ENCODE measurements around the gene CNTNAP1. TPM values are rescaled to one million over a fixed set of nuclear protein-coding genes. Genes with fewer than 3 reads are reported as not detected.

Gene CNTNAP1
- total RNA-seq, 1 experiment from 2014 or later: 2.5 TPM

DNA sequence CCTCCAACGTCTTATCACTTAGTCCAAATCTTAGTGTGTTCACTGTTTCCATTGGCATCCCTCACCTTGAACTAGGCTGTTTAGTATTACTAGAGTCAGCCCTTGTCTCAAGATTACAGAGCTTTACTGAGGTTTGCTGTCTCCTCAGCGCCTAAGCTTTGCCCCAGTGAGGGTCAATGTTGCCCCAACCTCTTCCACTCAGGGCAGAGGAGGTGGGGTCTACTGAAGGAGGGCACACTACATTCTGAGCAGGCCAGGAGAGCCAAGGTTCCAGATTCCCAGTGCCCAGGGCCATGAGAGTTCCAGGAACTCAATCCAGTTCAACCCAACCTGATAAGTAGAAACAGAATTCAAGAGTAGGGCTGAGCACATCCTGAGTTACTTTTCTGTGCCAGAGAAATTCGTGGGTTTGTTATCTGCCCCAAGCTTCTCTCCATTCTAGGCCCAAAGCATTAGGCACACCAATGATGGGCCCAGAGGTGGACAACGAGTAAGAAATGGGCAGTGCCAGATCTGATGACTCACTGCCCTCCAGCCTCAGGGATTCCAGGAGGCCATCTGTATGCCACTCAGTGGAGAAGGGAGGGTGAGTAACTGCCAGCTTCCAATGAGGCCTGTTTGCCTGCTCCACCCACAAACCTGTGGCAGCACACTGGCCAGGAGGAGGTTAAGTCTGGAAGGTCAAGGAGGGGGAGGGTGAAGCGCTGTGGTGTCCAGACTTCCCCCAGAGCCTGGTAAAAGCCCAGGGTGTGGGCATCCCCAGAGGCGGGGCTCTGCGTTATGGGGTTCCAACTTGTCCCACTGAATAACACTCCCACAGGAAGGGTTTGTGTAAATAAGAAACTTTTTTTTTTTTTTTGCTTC lies 15.0 kb upstream of the CNTNAP1 start:
- in situ Hi-C loops (cut with HindIII; ENCODE audit: low pct_unique_long_range_greater_than_20kb, low sequenced_read_pairs): no loop called here
- peak; percentile 76 for DNase-seq (ENCODE audit: low read depth, low spot score)

DNA sequence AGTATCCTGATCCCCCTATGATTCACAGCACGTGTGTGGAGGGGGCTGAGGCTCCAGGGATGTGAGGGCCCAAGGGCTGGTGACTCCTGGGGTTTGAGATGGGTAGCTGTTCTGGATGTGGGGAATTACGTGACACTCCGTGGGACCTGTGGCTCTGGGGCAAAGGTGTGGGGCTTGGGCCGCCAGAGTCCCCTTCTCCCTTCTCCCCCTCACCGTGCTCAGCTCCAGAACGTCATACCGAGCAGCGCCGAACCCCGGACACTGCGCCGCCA lies 12.7 kb upstream of the CNTNAP1 start:
- in situ Hi-C loops (cut with HindIII; ENCODE audit: low pct_unique_long_range_greater_than_20kb, low sequenced_read_pairs): no loop called here
- DNase-seq (ENCODE audit: low read depth, low spot score): no peak

DNA sequence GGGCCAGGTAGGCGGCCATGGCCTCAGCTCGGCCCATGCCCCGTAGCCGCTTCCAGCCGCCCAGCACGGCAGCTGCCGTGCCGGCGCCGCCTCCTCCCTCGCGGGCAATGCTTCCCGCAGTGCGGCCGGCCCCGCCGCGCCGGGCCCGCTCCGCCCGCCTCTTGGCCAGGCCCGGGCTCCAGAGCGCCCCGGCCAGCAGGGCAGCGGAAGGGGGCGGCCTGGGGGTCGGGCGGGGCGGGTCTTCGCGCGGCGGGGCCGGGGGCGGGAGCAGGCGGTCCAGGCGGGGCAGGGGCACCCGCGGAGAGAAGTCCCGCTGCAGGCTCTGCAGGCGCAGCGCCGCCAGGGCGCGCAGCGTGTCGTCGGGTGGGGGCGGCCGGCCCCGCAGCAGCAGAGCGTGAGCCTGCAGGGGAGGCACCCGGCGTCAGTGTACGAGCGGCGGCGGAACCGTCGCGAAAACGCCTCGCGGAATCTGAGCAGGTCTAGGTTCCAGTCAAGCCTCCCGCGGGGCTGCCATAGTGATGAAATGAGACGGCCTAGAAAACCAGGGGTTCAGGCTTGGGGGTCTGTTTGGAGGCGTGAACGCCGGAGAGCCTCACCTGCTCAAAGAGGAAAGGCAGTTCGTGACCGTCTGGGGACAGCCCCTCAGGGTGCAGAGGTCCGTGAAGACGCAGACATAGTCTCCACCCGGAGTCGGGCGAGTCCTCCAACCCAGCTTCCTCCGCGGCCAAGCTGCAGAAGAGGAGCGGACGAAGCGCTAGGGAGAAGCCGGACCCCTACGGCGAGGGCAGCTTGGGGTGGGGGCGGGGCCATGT lies 12.1 kb upstream of the CNTNAP1 start:
- no peak for DNase-seq (ENCODE audit: low read depth, low spot score)

DNA sequence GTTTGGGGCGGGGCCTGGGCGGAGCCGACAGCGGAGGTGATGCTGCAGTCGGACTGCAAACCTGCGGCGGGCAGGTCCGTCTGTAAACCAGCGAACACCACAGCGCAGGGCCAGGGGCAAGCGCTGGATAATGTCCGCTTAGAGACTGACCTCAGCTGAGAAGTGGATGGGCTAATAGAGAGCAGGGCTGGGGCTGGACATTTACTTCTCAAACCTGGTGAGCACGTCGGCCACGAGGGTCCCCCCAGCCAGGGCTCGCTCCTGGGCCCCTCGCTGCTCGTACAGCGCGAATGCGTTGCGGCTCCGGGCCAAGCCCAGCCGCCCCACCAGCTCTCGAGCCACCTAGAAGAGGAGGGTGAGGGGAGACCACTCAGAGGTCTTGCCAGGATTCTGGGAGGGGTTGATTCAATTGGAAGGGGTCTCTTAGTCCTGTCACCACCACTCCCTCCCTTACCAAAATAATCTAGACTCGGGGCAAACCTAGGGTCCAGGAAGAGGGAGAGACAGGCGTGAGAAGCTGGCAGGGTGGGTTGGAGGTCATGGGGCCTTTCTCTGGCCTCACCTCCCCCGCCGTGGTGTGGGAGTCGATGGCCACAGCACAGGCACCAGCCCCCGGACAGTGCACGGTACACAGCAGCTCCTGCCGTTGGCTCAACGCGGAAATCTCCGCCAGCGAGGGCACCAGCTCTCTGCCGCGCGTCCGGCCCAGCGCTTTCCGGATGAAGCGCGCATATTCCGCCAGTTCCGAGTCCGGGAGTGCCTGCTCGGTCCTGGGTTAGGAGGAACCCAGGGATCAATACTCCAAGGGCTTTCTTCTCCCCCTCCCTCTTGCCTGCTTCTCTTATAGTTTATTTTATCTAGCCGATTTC lies 11.3 kb upstream of the CNTNAP1 start:
- DNase-seq (ENCODE audit: low read depth, low spot score): no peak
- in situ Hi-C loops (cut with HindIII; ENCODE audit: low pct_unique_long_range_greater_than_20kb, low sequenced_read_pairs): no loop called here

More for the DNA sequence above, 12.1 kb upstream of the CNTNAP1 start:
- in situ Hi-C loops (cut with HindIII; ENCODE audit: low pct_unique_long_range_greater_than_20kb, low sequenced_read_pairs): no loop called here

DNA sequence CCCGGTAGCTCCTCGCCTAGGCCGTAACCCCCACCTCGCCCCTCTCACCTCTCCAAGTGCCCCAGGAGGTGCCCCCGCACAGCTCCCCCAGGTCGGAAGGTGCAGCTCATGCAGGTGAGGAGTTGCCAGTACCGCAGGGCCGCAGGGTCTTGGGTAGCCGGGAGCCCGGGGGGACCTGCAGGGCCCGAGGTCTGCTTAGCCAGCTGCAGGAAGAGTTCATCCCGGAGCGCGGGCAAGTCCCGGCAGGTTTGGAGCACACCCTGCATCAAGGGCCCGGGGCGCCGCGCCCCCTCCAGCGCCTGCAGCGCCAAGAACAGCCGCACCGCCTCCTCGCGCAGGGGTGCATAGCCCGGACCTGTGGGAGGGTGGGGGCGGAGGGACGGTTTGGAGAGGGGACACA lies 10.3 kb upstream of the CNTNAP1 start:
- in situ Hi-C loops (cut with HindIII; ENCODE audit: low pct_unique_long_range_greater_than_20kb, low sequenced_read_pairs): no loop called here
- DNase-seq (ENCODE audit: low read depth, low spot score): no peak

DNA sequence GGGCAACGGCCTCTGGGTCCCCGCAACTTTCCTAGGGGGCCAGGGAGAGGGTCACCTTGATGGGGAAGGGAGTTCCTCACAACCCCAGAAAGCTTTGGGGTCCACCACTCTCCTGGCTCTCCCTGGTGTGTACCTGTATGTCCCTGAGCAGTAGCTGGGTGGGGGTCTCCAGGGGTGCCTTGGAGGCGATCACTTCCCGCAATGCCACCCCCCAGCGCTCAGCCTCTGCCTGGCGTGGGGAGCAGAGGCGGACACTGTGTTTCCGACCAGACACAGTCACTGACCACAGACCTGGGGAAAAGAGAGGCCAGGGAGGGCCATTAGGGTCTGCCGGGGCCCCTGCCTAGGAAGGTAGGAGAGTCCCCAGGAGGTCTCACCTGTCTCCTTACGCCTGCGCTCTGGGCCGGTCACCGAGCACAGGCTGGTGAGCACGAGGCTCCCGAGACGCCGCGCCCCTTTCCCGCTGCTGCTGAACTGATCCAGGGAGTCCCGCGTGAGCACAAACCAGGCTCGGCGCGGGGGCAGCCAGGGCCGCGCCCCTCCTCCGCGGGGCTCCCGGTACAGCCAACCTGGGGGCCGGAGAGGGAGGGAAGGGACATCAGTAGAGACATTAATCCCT lies 9.0 kb upstream of the CNTNAP1 start:
- in situ Hi-C loops (cut with HindIII; ENCODE audit: low pct_unique_long_range_greater_than_20kb, low sequenced_read_pairs): no loop called here
- no peak for DNase-seq (ENCODE audit: low read depth, low spot score)

DNA sequence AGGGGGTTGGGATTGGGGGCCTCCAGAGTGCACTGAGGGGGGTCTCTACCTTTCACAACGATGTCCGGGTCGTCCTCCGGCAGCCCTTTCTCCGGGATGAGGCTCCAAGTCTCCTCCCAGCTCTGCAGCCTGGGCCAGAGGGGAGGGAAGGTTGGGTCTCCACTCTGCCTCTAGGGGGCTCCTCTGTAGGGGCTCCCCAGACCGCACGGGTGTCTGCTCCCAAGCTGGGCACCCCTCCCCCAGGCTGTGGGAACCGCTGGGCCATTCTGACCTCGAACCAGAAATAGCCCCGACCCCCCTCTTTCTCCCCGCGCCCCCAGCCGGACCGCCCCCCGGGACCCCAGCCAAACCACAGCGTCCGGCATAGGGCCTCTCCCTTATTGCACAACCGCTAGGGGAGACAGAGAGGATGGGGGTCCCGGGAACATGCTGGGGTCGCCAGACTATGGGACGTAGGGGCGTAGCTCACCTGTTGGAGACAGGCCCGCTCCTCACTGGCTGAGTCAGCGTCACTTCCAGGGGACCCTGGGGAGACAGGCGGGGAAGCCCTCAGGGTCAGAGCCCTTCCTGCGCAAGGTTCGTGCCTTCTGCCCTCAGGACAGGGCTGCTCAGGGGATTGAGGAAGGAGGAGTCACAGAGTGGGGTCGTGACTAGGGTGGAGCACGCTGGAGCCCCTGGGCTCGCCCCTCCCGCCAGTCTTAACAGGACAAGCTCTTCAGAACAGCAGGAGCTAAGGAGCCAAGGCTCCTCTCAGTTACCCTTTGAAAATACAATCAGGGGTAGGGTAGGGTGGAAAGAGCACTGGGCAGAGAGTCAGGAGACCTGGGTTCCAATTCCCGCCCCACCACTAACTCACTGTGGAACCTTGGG lies 8.2 kb upstream of the CNTNAP1 start:
- peak; percentile 34 for DNase-seq (ENCODE audit: low read depth, low spot score)
- in situ Hi-C loops (cut with HindIII; ENCODE audit: low pct_unique_long_range_greater_than_20kb, low sequenced_read_pairs): no loop called here

DNA sequence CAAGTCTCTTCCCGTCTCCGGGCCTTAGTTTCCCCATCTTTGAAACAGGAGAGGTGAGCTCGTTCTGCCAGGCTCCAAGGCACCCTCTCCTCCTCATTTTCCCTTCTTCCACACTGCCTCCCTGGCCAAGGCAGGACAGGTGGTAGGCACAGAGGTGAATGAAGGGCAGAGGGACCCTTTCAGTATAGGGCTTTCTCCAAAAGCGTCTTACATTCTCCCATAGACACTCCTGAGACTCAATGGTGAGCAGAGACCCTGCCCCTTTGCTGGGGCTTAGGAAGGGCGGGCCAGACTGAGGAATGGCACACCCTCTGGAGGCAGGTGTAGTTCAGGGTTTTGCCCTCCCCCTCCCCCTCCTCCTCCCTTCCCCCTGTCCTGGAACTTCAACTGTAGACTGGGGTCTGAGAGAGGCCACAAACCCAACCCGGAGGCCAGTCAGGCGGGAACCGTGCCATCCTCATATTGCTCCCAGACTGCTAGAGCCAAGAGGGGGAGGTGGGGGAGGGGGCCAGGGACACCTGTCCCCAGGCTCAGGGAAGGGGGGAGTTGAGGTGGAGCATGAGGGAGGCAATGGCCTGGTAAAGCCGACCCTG lies 7.5 kb upstream of the CNTNAP1 start:
- in situ Hi-C loops (cut with HindIII; ENCODE audit: low pct_unique_long_range_greater_than_20kb, low sequenced_read_pairs): no loop called here
- no peak for DNase-seq (ENCODE audit: low read depth, low spot score)

DNA sequence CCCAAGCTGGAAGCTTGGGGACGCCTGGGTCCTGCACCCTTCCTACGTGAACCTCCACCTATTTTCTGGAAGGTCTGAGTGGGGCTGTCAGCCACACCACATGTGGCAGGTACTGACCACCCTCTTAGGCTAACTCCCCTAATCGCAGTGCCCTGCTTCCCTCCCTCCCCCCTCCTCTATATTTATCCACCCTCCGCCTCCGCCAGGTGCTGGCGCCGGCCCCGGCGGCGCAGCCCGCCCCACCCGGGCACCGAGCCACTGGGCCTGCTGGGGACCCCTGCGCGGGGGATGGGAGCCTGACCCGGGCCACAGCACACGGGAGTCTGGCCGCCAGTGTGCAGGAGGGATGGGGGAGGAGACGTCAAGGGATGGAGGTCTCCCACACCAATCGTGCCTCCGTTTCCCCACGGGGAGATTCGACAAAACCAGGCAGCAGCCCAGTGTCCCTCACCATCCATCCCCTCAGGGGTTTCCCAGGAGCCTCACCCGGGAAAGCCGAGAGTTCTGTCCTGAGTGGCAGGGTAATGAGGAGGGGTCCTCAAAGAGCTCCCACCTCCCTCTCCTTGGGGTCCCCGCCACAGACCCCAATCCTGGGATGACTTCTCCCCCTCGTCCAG lies 6.9 kb upstream of the CNTNAP1 start:
- DNase-seq (ENCODE audit: low read depth, low spot score): no peak
- in situ Hi-C loops (cut with HindIII; ENCODE audit: low pct_unique_long_range_greater_than_20kb, low sequenced_read_pairs): no loop called here

DNA sequence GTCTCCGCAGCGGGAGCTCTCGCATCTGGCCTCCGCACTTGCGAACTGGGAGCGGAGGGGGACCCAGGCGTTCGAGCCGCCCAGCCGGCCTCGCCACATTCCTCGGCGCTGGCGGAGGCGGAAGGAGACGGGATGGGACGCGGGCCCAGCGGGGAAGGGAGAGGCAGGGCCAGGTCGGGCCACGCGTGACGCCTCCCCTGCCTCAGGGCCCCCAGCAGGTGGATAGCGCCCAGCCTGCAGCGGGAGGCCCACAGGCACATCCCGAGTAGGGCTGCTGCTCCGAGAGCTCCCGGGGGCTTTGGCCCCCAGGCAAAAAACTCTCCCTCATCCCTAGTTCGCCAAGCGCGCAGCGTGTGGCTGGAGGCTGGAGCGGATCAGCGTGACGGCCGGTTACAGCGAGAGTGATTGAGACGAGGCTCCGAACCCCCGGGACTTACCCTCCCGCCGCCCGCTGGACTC lies 6.3 kb upstream of the CNTNAP1 start:
- in situ Hi-C loops (cut with HindIII; ENCODE audit: low pct_unique_long_range_greater_than_20kb, low sequenced_read_pairs): no loop called here
- DNase-seq (ENCODE audit: low read depth, low spot score): no peak

DNA sequence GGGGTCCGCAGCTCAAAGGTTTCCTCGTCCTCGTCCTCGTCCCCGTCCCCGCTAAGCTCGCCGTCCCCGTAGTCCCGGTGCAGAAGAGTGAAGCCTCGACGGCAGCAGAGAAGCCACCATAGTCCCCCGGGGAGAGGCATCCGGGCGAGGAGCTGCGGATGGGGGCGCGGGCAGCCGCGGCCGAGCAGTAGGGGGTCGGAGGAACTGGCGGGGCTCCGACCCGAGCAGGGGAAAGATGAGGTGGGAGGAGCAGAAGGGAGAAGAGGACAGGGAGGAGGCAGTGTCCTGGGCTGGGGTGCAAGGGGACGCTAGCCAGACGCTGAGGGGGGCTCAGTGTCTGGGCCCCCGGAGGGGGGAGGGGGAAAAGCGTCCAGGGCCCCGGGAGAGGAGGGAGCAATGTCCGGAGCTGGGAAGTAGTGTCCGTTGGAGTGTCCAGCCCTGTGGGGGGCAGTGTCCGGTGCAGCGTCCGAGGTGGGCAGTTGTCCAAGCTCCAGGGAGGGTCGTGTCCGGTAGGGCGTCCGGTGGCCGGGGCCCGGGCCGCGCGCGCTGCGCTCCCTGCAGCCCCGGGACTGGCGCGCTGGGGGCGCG lies 5.8 kb upstream of the CNTNAP1 start, which contains the start of gene PLEKHH3:
TSS of gene PLEKHH3 (minus strand) at position 571 of the 588 bp plus-strand sequence. CDS start at position 140, 431 bp downstream.
- DNase-seq (ENCODE audit: low read depth, low spot score): no peak

DNA sequence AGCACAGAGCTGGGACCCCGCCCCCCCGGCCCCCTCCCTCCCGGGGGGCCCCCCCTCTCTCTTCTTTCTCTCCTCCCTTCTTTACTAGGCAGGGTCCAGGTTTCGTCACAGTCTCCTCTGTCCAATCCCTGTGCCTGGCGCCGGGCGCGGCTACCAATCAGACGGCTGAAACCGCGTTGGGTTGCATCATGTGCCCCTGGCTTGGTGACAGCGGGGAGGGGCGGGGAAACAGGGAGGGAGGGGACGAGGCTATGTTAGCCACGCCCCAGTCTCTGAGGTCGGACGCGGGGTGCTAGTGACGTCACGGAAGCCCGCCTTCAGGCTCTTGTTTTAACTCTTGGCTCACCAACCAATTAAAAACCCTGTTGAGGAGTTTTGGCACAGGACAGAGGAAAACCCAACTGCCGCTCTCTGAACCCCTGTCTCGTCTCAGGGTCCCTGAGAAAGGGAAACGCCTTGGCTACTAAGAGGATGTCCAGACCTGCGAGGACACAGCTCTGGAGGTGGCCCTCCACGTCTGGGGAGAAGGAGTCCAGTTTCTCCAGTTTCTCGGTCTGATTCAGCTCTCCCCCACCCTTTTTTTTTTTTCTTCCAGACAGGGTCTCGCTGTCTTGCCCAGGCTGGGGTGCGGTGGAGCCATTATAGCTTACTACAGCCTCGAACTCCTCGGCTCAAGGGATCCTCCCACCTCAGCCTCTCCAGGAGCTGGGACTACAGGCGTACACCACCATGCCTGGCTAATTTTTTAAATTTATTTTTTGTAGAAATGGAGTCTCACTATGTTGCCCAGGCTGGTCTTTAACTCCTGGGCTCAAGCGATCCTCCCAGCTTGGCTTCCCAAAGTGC lies 5.1 kb upstream of the CNTNAP1 start:
- DNase-seq (ENCODE audit: low read depth, low spot score): peak; percentile 100
- in situ Hi-C loops (cut with HindIII; ENCODE audit: low pct_unique_long_range_greater_than_20kb, low sequenced_read_pairs): no loop called here

More for the DNA sequence above, 5.8 kb upstream of the CNTNAP1 start, which contains the start of gene PLEKHH3:
- in situ Hi-C loops (cut with HindIII; ENCODE audit: low pct_unique_long_range_greater_than_20kb, low sequenced_read_pairs): no loop called here

DNA sequence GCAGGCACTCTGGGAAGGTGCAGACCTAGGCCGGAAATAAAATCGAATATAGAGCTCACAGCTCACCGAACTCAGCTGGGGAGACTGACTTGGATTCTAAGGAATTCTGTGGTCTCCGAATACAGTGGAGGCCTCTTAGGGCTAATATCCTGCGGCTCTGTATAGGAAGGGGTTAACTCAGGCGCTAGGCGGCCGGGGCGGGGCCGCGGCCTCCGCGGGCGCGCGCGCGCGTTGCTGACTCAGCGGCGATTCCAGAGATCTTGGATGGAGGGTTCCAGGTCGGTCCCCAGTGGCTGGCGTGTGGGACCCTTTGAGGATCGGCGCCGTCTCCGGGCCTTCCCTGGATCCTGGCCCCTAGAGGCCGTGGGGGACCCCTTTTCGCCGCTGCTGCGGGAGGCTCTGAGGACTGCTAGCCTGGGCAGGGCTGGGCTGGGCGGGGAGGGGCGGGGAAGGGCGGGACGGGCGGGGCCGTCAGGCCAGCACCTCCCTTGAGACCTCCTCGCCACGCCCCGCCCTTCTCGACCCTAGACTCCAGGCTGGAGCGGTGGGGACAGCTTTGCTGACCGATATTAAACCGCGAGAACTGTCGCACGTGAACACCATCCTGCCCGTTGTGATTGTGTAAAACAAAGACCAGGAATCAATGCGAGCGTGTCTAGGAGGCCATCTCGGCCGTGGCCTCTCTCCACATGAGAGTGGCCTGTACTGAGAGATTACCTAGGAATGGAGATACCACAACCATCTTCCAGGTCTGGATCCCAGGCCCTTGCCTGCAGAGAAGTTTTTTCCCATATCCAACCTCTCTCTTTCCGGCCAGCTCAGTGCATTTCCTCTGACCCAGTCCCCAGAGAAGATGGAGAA lies 4.2 kb upstream of the CNTNAP1 start:
- DNase-seq (ENCODE audit: low read depth, low spot score): peak; percentile 82
- in situ Hi-C loops (cut with HindIII; ENCODE audit: low pct_unique_long_range_greater_than_20kb, low sequenced_read_pairs): no loop called here

DNA sequence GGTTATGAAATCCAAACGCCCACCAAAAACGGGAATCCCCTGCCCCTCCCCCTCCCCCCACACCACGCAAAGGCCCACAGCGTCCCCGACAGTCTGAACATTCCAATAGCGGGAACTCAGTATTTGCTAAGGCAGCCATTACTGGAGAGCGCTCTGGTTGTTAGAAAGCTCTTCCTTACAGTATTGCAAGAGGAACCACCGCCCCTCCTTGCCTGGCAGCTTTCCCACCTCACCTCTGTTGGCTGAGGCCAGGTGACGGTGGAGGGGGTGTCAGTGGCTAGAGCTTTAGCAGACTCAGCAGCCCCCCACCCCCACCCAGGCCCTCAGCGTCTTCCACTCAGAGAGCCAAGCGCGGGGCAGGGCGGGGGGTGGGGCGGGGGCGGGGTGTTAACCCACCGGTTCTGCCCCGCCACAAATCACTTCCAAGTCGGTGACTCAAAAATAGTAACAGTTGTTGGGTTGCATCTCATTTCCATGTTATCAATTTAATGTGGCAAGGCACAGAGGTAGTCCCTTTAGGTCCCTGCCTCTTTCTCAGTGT lies 3.3 kb upstream of the CNTNAP1 start:
- DNase-seq (ENCODE audit: low read depth, low spot score): no peak
- in situ Hi-C loops (cut with HindIII; ENCODE audit: low pct_unique_long_range_greater_than_20kb, low sequenced_read_pairs): no loop called here
